Melanocyte of skin (primary cell): ENCODE measurements around the gene SEC11C. TPM values are rescaled to one million over a fixed set of nuclear protein-coding genes. Genes with fewer than 3 reads are reported as not detected.

ENCODE experiments used
- total RNA-seq, 2 donors: library from RNA; depleted of rRNA; stranded (reverse); fragments of >200 nt; gene quantifications; 2 replicates each; pipeline ENCODE4 v1.2.3, GENCODE V29; 2012

The SEC11C gene
- 10 to 100 TPM; 38.6 to 43.0 TPM for total RNA-seq

GRCh38 chr18:59139615-59140301 is at the start of gene SEC11C:
SEC11C (plus strand) TSS chr18:59139884; CDS start chr18:59139949, 65 bp downstream.

Other genes with a start within 250 kb of the SEC11C start
- gene GRP, start 80.3 kb downstream of the SEC11C start, total RNA-seq, result not detected
- not detected for gene RAX, start 133.6 kb downstream of the SEC11C start, total RNA-seq
- not detected for gene CPLX4, start 178.8 kb downstream of the SEC11C start, total RNA-seq
- gene LMAN1, start 219.4 kb downstream of the SEC11C start, total RNA-seq, result 10 to 100 TPM; 61.9 to 94.2 TPM